NCI-H82 treated with DMSO at 0.1 percent for 48 hours (cell line): ENCODE data around the gene CPLX1.
"Not testable (repeated sequence)": the region's sequence is repeated elsewhere in the genome, so short reads cannot be mapped to it uniquely, and the experiment has no call there.

Source experiments
- DNase-seq: peaks from one replicate; lab custom pipeline; 2025; ENCODE audit not compliant: unreplicated experiment; lab: John Stamatoyannopoulos, UW

Gene CPLX1

DNA sequence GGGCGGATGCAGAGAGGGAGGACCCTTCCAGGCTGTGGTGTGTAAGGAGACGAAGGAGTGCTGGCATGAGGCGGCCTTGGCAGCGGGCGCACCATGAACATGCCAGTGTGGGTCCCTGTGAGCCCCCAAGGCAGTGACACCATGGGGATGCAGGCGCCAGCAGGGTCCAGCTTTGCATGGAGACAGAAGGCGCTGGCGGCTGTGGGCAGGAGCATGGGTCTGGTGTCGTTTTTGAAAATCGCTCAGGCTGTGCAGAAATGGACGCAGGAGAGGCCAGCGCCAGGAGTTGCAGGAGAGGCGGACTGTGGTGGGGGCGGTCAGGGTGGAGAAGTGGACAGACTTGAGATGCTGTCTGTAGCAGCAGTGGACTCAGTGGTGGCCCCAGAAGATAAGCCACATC is 64.2 kb downstream of the CPLX1 start:
- DNase-seq, result no peak

DNA sequence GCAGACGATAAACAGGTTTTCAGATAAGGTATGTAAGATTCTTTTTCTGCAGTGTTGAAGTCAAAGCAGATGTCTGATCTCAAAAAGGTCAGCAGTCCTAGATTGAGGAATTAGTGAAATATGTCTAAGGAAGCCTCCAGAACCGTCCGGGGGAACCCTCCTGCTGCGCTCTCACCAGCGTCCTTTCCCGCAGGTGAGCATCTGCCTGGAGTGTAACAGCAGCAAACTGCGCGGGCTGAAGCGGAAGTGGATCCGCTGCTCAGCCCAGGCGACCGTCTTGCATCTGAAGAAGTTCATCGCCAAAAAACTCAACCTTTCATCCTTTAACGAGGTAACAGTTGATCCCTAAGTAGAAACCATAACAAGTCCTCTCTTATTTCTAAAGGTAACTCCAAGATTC is 64.8 kb downstream of the CPLX1 start:
- no peak for DNase-seq

DNA sequence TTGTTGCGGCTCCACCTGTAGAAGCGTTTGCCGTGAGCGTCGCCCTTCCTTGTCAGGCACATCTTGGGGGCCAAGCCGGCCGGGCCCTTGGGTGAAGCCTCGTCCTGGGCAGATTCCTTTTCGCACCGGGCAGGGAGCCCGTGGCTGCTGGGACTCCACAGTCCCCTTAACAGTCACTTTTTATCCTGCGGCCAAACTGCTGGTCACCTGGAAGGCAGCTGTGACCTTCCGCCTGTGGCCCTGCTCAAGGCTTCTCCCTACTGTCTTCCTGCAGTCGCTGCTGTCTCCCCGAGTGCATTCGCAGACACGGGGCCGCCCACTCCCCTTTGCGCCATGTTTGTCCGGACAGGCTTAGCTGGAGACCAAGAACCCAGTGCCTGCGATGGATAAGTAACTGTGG is 65.3 kb downstream of the CPLX1 start:
- no peak for DNase-seq

DNA sequence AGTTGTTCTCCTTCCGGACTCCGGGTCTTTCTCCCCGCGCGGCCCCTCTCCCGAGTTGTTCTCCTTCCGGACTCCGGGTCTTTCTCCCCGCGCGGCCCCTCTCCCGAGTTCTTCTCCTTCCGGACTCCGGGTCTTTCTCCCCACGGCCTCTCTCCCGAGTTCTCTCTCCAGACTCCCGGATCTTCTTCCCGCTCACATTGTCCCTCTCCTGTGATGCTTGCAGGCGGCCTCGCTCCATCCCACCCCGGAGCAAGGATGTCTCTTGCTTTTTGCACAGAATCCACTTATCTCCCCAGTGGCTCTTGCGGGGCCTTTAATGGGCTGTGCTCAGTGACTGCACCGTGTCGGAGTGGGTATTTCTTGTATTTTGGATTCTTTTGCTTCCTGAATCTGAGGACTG is 66.1 kb downstream of the CPLX1 start:
- DNase-seq, result not testable (repeated sequence)

DNA sequence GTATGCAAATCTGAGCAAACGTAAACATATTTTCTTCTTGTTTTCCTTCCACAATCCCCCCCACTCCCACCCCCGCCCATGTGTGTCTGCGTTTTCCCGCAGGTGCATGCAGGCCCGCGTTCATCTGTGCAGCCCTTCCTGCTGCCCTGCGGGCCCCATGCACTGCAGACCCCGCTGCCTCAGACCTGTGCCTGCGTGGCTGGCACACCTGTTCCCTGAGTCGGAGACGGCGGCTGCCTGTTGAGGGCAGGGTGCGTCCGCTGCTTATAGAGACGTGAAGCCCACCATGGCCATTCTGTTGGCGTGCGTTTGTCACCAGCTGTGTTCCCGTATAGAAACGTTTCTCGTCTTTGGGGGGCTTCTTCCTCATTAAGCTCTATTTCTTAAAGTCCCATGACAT is 68.8 kb downstream of the CPLX1 start:
- DNase-seq, result no peak

DNA sequence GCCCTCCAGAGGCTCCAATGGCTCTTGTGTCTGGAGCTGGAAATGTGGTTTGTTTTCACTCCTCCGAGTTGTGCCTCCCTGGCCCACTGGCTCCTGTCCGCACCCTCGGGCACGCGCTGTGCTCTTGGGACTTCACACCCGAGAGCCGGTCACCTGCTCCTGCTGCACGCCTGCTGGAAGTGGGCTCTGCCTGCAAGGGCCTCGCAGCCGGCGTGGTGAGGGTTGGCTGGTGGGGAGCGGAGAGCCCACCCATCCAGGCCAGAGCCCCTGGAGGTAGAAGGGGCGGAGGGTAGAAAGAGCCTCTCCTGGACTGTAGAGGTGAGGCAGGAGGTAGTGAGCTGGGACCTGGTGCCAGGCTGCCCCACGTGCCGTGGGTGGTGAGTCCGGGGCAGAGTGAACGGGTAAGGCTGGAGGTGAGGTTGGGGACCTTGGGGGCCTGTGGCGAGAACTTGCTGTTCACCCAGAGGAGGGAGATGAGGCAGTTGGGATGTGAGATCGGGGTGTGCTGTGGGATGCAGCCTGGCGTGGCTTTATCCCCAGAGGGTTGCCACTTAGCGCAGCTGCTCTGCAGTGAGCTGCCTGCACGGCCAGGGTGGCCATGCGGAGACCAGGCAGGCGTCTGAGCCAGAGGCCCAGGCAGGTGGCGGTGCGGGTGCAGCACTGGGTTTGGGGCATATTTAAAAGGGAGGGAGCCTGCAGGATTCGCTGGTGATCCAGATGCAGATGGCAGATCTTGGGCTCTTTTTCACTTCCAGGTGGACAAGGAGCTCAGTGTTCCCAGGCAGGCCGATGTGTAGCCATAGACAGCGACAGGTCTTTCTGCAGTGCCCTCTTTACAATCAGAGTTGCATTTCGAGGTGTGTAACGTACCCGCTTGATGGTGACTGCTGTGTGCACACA is 71.5 kb downstream of the CPLX1 start:
- DNase-seq, result no peak

DNA sequence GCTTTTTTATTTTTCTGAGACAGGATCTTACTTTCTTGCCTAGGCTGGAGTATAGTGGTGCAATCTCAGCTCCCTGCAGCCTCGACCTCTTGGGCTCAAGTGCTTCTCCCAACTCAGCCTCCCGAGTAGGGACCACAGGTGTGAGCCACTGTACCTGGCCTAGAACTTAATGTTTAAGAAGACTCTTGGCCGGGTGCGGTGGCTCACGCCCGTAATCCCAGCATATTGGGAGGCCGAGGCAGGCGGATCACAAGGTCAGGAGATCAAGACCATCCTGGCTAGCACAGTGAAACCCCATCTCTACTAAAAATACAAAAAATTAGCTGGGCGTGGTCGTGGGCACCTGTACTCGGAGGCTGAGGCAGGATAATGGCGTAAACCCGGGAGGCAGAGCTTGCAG is 72.7 kb downstream of the CPLX1 start:
- DNase-seq, result not testable (repeated sequence)

DNA sequence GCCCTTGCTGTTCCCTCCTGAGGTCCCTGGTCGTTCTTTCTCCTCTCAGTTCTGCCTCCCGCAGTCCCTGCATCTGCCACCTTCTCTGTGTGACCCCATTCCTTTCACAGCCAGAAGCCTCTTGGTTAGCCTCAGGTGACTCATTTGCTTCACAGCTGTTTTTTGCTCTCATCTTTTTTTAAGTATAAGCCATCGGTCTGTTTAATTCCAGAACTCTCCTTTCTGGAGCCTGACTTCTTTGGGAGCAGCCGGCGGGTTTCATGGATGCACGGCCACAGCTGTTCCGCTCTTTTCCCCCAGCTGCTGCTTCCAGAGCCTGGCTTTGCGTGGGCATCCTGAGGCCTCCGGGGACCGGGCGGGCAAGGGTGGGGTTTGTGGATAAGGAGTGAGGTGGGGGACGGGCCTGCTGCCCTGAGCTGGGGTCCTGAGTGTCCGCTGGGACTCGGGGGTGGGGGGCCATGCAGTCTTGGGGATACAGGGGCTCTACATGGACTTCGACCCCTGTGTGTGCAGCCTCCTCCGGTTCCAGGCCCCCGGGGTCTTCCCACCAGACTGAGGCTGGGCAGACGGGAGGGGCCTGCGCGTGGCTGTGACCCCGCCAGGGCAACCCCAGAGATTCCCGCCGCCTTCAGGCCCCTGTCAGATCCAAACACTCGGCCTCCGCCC is 73.6 kb downstream of the CPLX1 start:
- no peak for DNase-seq

DNA sequence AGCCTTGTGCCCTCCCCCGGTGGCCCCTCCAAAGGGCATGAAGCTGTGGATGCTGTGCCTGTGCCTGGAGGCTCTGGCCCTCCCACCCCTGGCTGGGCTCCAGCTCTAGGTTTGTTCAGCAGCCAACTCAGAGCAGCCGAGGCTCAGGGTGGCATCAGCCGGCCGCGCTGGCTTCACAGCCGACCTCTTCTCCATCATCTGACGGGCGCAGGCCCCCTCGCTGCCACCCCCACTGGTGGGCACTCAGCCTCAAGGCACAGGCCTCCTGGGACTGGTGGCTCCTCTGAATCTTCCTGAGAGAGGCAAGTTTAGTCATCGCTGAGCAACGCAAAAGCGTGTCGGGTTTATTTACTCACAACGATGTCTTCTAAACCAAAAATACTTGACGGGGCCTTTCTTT is 74.3 kb downstream of the CPLX1 start:
- DNase-seq, result no peak

DNA sequence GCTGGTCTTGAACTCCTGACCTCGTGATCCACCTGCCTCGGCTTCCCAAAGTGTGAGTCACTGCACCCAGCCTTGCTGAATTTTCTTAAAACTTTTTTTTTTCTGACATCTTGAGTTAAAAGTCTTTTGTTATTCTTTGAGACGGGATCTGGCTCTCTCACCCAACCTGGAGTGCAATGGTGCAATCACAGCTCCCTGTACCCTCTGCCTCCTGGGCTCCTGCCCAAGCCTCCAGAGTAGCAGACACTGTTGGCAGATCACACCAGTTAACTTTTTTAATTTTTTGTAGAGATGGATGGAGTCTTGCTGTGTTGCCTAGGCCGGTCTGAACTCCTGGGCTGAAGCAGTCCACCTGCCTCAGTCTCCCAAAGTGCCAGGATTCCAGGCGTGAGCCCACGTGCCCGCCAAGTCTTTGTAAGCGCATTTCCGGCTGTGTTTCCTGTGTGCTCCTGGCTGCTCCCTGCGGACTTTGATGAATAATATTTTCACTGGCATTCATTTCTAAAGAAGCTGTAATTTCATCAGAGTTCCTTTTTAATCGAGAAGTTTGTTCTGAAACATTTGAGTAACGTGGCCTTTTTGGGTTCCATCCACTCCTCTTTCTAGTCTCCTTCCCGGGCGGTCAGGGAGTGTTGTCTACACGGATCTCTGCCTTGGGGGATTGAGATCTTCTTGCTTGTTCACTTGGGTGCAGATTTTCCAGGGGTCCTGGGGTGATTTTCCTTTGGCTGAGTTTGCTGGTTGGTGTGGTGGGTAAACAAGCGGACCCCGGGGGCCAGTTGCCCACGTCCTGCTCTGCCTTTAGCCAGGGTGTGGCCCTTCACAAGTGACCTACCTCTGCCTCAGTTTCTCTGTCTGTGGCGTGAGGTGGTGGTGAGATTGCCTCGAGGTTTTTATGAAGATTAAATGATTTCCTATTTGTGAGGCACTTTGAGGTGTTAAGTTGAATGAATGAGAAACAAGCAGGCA is 75.9 kb downstream of the CPLX1 start:
- DNase-seq, result no peak

DNA sequence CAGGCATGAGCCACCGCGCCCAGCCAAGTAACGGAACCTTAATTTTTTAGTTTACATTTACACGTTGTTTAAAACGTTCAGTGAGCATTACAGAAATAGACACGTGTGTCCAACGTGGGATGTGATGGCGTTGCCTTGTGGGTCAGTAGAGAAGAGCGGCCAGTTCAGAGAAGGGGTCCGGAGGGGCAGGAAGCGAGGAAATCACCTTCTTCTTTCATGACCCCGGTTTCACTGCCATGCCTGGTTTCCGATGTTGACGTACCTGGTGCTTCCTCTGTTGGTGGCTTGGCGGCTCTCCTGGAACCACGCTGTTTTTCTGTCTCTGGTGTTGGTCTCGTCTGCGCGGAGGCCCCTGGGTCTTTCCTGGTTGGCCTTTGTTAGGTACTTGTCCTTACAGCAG is 77.5 kb downstream of the CPLX1 start:
- DNase-seq, result no peak

DNA sequence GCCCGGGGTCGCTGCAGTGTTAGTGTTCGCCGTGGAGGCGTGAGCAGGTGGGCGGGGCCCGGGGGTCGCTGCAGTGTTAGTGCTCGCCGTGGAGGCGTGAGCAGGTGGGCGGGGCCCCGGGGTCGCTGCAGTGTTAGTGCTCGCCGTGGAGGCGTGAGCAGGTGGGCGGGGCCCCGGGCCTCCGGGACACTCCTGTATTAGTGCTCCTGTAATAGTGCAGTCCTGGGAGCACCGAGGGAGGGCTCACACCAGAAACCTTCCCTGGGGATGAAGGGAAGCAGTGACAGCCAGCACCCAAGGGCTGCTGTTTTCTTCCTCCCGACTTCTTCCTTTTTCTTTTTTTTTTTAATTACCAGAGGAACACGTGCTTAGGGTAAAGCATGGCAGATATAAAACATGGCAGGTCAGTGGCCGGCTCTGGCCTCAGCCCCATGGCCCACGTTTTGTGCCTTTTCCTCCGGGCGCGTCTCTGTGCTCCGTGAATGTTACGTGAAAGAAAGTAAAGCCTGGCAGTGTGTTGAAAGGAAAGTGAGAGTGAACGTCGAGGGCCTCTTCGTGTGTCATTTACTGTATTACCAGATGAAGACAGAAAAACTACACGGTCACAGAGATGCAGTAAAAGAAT is 78.3 kb downstream of the CPLX1 start:
- DNase-seq, result no peak

DNA sequence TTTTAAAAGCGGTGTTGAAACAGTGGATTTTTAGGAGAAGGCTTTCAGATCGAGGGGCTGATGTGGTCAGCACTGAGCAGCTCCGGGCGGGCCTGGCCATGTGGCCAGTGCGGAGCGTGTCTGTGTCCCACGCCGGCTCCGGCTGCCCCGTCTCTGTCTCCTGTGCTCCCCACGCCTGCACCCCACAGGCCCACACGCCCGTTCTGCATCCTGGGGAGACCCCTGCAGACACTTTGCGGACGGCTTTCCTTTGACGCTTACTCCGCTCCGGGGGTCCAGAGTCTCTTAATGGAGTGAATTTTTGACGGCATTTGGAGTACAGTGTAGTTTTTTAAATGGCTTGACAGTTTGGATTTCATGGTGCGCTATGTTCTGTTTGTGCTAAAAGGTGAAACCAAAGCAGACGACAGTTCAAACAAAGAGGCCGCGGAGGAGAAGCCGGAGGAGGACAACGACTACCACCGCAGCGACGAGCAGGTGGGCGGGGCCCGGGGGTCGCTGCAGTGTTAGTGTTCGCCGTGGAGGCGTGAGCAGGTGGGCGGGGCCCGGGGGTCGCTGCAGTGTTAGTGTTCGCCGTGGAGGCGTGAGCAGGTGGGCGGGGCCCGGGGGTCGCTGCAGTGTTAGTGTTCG is 81.6 kb downstream of the CPLX1 start:
- DNase-seq, result no peak

DNA sequence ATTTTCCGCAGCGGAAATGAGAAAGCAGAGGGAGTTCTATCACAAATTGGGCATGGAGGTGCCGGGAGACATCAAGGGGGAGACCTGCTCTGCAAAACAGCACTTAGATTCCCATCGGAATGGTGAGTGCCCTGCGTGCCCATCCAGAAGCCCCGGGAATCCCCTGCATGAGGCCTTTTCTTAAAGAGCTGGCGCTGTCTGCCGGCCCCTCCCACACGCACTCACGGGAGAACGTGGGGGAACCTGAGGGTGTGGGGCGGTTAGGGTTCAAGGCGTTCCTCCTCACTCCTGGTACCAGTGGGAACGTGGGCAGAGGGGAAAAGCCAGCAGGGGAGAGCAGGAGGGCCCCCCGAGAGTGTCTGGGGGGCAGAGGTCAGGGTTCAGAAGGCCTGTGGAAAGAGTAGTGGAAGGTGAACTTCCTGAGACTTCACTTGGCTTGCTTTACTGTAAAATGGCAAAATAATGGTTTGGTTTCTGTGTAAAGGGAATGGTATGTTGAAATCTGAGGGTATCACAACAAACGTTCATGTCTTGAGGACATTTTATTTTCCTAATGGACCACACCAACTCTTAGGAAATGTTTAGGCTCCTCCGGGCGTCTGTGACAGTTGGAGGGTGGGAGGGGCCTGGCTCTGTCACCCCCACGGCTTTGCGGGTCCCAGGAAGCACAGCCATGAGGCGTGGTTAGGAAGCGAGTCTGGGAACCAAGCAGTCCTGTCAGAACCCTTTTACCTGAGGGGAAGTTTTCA is 82.3 kb downstream of the CPLX1 start:
- DNase-seq, result no peak

DNA sequence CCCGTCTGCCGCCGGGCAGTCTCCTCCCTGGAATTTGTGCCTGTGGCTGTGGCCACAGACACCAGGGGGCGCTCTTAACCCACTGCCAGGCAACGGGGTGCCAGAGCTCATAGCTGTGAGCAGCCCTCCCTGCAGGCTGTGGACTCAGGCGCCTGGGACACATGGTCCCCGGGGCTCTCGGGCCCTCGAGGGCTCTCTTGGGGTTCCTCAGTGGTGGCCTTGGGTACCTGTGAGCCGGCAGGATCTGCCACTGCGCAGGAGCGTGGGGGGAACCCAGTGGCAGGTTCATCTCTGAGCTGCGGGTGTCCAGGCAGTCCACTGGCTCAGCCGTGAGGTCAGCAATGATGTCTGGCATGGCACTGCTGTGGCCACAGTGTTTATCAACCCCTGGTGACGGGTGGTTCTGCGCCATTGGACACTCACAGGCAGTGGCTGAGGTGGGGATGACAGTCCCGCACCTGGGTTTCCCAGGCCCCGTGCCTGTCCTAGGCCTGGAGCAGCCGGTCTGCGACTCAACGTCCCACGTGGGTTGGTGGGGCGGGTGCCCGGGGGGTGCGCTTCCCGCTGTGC is 83.1 kb downstream of the CPLX1 start:
- no peak for DNase-seq

DNA sequence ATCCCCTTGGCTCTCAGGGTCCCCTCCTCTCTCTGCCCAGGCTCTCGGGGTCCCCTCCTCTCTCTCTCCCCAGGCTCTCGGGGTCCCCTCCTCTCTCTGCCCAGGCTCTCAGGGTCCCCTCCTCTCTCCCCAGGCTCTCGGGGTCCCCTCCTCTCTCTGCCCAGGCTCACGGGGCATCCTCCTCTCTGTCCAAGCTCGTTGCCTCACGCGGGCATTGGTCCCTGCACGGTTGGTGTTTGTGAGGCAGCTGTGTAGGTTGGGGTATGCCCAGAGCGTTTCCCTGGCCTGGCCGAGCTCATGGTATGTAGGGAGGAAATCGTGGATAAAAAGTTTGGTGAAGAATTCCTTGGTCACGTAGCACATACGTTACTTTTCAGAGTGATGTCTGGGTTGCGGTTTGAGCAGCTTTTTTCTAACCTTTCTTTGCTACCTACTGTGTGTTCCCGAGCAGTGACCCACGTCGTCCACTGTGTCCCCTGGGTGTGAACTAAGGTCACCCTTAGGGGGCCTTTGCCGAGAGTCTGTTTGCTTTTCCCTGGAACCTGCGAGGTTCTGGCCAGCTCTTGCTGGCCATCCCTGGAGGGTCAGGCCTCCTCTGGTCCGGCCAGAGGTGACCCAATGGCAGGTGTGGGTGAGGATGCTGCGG is 83.7 kb downstream of the CPLX1 start:
- DNase-seq, result no peak

DNA sequence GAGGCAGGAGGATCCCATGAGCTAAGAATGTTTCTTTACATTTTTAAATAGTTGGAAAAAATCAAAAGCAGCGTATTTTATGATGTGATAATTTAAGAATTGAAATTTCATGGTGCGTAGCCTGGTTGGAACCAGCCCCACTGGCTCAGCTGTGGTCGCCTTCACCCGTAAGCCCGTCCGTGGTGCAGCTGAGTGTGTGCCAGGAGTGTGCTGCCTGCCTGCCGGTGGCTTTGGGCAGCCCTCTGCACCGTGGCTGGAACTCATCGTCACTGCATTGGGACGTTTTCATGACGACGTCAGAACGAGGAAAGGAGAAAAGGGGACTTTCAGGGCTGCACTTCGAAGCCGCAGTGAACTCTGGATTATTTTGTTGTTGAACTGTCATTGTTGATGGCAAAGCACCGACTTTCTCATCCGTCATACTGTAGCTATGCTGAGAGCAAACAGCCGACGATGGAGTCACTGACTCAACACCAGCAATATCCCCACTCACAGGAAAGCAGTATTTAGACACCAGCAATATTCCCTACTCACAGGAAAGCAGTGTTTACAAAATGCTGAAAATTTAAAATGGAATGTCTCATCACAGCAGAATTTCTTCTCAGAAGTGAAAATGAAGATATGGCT is 85.2 kb downstream of the CPLX1 start:
- DNase-seq, result no peak

DNA sequence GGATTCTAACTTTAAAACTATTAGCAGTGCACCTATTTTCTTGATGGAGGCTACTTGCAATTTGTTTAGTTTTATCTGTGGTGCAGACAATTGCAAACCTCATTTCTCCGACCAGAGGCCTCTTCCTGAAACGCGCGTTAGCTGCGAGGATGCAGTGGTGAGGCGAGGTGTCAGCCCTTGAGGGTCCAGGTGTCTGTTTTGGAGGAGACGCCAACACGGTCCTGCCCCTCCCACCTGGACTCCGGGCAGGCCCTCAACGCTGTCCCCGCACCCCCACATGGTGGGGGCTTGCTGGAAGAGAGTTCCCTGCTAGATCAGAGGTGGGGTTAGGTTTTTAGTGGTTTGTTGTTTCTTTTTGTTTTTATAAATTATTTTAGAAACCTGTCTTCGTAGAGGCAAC is 85.9 kb downstream of the CPLX1 start:
- no peak for DNase-seq

DNA sequence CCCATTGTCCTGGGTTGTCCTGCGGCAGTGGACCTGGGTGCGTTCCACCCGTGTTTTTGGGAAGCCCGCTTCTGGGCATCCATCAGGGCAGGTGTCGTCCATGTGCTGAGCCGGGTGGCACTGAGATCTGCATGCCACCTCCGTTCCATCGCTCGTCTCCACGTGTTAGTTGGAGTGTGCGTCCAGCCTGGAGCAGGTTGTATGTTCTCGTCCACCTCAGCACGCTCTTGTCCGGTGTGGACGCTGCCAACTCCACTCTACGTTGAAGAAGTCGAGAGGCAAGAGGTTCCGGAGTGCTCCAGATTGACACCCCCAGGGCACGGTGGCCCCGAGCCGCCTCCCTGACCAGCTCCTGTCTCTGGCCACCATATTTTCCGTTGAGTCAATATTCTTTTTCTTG is 86.4 kb downstream of the CPLX1 start:
- no peak for DNase-seq
